ENCODE data around the gene TSPAN5.

TSPAN5 gene

GRCh38 chr4:98512918-98513317 lies 145.5 kb downstream of the TSPAN5 start:
- DNase-seq: no peak

GRCh38 chr4:98510757-98511517 lies 147.5 kb downstream of the TSPAN5 start:
- DNase-seq: no peak

GRCh38 chr4:98510340-98510739 lies 148.1 kb downstream of the TSPAN5 start:
- no peak for DNase-seq

- DNase-seq: no peak
Measured at GRCh38 chr4:98509721-98510120, 148.7 kb downstream of the TSPAN5 start.

- no peak for DNase-seq
Measured at GRCh38 chr4:98508829-98509598, 149.4 kb downstream of the TSPAN5 start.

- DNase-seq: no peak
Measured at GRCh38 chr4:98508248-98508647, 150.2 kb downstream of the TSPAN5 start.

GRCh38 chr4:98507299-98507698 lies 151.1 kb downstream of the TSPAN5 start:
- DNase-seq: no peak

GRCh38 chr4:98506462-98507132 lies 151.8 kb downstream of the TSPAN5 start:
- DNase-seq: no peak

- no peak for DNase-seq
Measured at GRCh38 chr4:98505992-98506391, 152.4 kb downstream of the TSPAN5 start.

- DNase-seq: no peak
Measured at GRCh38 chr4:98504091-98504490, 154.3 kb downstream of the TSPAN5 start.

GRCh38 chr4:98503676-98504075 lies 154.7 kb downstream of the TSPAN5 start:
- DNase-seq: no peak

GRCh38 chr4:98502624-98503023 lies 155.8 kb downstream of the TSPAN5 start:
- no peak for DNase-seq

GRCh38 chr4:98502031-98502430 lies 156.4 kb downstream of the TSPAN5 start:
- DNase-seq: no peak

GRCh38 chr4:98501383-98501782 lies 157.0 kb downstream of the TSPAN5 start:
- no peak for DNase-seq

GRCh38 chr4:98498774-98499173 lies 159.6 kb downstream of the TSPAN5 start:
- DNase-seq: no peak

- DNase-seq: no peak
Measured at GRCh38 chr4:98496152-98496845, 162.1 kb downstream of the TSPAN5 start.

GRCh38 chr4:98493296-98493695 lies 165.1 kb downstream of the TSPAN5 start:
- DNase-seq: no peak

- DNase-seq: no peak
Measured at GRCh38 chr4:98491899-98492559, 166.4 kb downstream of the TSPAN5 start.

GRCh38 chr4:98490251-98490650 lies 168.2 kb downstream of the TSPAN5 start:
- DNase-seq: no peak

GRCh38 chr4:98485816-98486345 lies 172.5 kb downstream of the TSPAN5 start:
- DNase-seq: no peak

- no peak for DNase-seq
Measured at GRCh38 chr4:98484031-98484430, 174.4 kb downstream of the TSPAN5 start.
